Right atrium auricular region (tissue), 2 donors: ENCODE measurements around the gene CNTN5. TPM values are rescaled to one million over a fixed set of nuclear protein-coding genes. Genes with fewer than 3 reads are reported as not detected.

Experiments
- DNase-seq: peaks from one replicate; pipeline ENCODE4 v3.0.0-alpha.2; 2019; ENCODE audit warnings: low spot score
- H3K27ac ChIP-seq, 2 donors: fragments of 200-600 bp; sonication (generic); 1 replicate in 1 of 2; 2 replicates in 1 of 2; pipeline ENCODE4 v1.5.1; 2016 to 2019
- H3K27me3 ChIP-seq, 2 donors: fragments of 200-600 bp; sonication (generic); one replicate each; pipeline versions ENCODE4 v1.5.1 to v1.6.0; 2017 to 2019
- H3K36me3 ChIP-seq: fragments of 200-600 bp; sonication (generic); one replicate; pipeline ENCODE4 v1.5.1; 2016
- H3K4me1 ChIP-seq, 2 donors: fragments of 200-600 bp; sonication (generic); one replicate each; pipeline versions ENCODE4 v1.5.1 to v1.6.0; 2017 to 2019
- H3K4me3 ChIP-seq, 2 donors: fragments of 200-600 bp; sonication (generic); 1 replicate in 1 of 2; 2 replicates in 1 of 2; pipeline ENCODE4 v1.5.1; 2017 to 2019; ENCODE audit warnings: mild to moderate bottlenecking in 1 of 2, moderate library complexity in 1 of 2
- H3K9me3 ChIP-seq, 2 donors: fragments of 200-600 bp; sonication (generic); one replicate each; pipeline ENCODE4 v1.5.1; 2019
- CTCF ChIP-seq, 2 donors: fragments of 200-600 bp; sonication (generic); IDR thresholded peaks; one replicate each; pipeline ENCODE4 v1.5.1; 2019; ENCODE audit warnings: antibody characterized with exemption in 2 of 2
- total RNA-seq, 2 donors: library from RNA; depleted of rRNA; stranded (reverse); fragments of >200 nt; gene quantifications; one replicate each; pipeline ENCODE4 v1.1.0, GENCODE V29; 2016

Gene CNTN5
- total RNA-seq, 2 donors from 2014 or later = not detected

- no peak for DNase-seq
- no peaks in the 10 kb centered on the region for H3K4me1 ChIP-seq
- H3K27ac ChIP-seq = no peak overlapping the region
- no peak for TF ChIP-seq CTCF (IDR thresholded peaks at IDR 0.05)
- no peaks in the 10 kb centered on the region for H3K27me3 ChIP-seq
- H3K36me3 ChIP-seq = no peaks in the 10 kb centered on the region
- no peak overlapping the region for H3K4me3 ChIP-seq
- H3K9me3 ChIP-seq = no peaks in the 10 kb centered on the region
These were observed 1164.8 kb downstream of the CNTN5 start for GRCh38 chr11:100185588-100185987.

GRCh38 chr11:100188137-100188783, 1167.5 kb downstream of the CNTN5 start:
- Histone ChIP-seq H3K4me3 (no peak overlapping the region), H3K9me3 (no peaks in the 10 kb centered on the region), H3K36me3 (no peaks in the 10 kb centered on the region), H3K27me3 (no peaks in the 10 kb centered on the region), H3K27ac (no peak overlapping the region), H3K4me1 (no peaks in the 10 kb centered on the region)
- TF ChIP-seq CTCF (IDR thresholded peaks at IDR 0.05) = no peak
- no peak for DNase-seq

GRCh38 chr11:100190395-100190794, 1169.6 kb downstream of the CNTN5 start:
- no peak overlapping the region for H3K4me3 ChIP-seq
- DNase-seq = no peak
- H3K4me1 ChIP-seq = no peaks in the 10 kb centered on the region
- no peak overlapping the region for H3K27ac ChIP-seq
- no peak for TF ChIP-seq CTCF (IDR thresholded peaks at IDR 0.05)
- no peaks in the 10 kb centered on the region for H3K9me3 ChIP-seq
- no peaks in the 10 kb centered on the region for H3K36me3 ChIP-seq
- H3K27me3 ChIP-seq = no peaks in the 10 kb centered on the region

GRCh38 chr11:100192181-100192580, 1171.4 kb downstream of the CNTN5 start:
- H3K9me3 ChIP-seq = no peaks in the 10 kb centered on the region
- DNase-seq = no peak
- no peak overlapping the region for H3K27ac ChIP-seq
- no peaks in the 10 kb centered on the region for H3K27me3 ChIP-seq
- H3K4me1 ChIP-seq = no peaks in the 10 kb centered on the region
- H3K4me3 ChIP-seq = no peak overlapping the region
- no peak for TF ChIP-seq CTCF (IDR thresholded peaks at IDR 0.05)
- H3K36me3 ChIP-seq = no peaks in the 10 kb centered on the region

GRCh38 chr11:100203789-100204188, 1183.0 kb downstream of the CNTN5 start:
- Histone ChIP-seq H3K36me3 (no peaks in the 10 kb centered on the region), H3K9me3 (no peaks in the 10 kb centered on the region), H3K27ac (no peak overlapping the region), H3K4me1 (no peaks in the 10 kb centered on the region), H3K27me3 (no peaks in the 10 kb centered on the region), H3K4me3 (no peak overlapping the region)
- no peak for TF ChIP-seq CTCF (IDR thresholded peaks at IDR 0.05)
- no peak for DNase-seq

GRCh38 chr11:100205926-100206325, 1185.2 kb downstream of the CNTN5 start:
- no peaks in the 10 kb centered on the region for H3K27me3 ChIP-seq
- no peak overlapping the region for H3K27ac ChIP-seq
- no peaks in the 10 kb centered on the region for H3K4me1 ChIP-seq
- no peaks in the 10 kb centered on the region for H3K36me3 ChIP-seq
- H3K9me3 ChIP-seq = no peaks in the 10 kb centered on the region
- no peak for DNase-seq
- H3K4me3 ChIP-seq = no peak overlapping the region
- no peak for TF ChIP-seq CTCF (IDR thresholded peaks at IDR 0.05)
